A673 (cell line): ENCODE measurements around the gene ABCA9.
"Not testable (repeated sequence)": the region's sequence is repeated elsewhere in the genome, so short reads cannot be mapped to it uniquely, and the experiment has no call there.

ENCODE experiments used
- EZH2 ChIP-seq: fragments of 200-600 bp; sonication (generic); IDR thresholded peaks from 2 replicates; pipeline ENCODE4 v1.6.1; 2017; ENCODE audit warnings: borderline replicate concordance, low read depth, mild to moderate bottlenecking, mixed read lengths, antibody characterized with exemption, low read length; ENCODE audit not compliant: poor library complexity, severe bottlenecking
- TF ChIP-seq, protein P1 (sequence below): fragments of 300-800, 200-600 bp; sonication (generic); conservative IDR thresholded peaks from 2 replicates; pipeline ENCODE4 v1.5.1; 2017; ENCODE audit warnings: low read depth, mild to moderate bottlenecking, antibody characterized with exemption, low read length, moderate library complexity, mixed read lengths

DNA sequence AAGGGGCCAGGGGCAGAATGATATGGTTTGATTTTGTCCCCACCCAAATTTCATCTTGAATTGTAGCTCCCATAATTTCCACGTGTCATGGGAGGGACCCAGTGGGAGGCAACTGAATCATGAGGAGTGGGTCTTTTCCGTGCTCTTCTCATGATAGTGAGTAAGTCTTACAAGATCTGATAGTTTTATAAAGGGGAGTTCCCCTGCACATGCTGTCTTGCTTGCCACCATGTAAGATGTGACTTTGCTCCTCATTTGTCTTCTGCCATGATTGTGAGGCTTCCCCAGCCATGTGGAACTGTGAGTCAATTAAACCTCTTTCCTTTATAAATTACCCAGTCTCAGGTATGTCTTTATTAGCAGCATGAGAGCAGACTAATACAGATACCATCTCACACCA is 101.6 kb downstream of the ABCA9 start:
- TF ChIP-seq, protein P1, sequence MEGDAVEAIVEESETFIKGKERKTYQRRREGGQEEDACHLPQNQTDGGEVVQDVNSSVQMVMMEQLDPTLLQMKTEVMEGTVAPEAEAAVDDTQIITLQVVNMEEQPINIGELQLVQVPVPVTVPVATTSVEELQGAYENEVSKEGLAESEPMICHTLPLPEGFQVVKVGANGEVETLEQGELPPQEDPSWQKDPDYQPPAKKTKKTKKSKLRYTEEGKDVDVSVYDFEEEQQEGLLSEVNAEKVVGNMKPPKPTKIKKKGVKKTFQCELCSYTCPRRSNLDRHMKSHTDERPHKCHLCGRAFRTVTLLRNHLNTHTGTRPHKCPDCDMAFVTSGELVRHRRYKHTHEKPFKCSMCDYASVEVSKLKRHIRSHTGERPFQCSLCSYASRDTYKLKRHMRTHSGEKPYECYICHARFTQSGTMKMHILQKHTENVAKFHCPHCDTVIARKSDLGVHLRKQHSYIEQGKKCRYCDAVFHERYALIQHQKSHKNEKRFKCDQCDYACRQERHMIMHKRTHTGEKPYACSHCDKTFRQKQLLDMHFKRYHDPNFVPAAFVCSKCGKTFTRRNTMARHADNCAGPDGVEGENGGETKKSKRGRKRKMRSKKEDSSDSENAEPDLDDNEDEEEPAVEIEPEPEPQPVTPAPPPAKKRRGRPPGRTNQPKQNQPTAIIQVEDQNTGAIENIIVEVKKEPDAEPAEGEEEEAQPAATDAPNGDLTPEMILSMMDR, result not testable (repeated sequence)
- TF ChIP-seq EZH2, result not testable (repeated sequence)
